Measurements from ENCODE around the gene SLC24A3.

DNA sequence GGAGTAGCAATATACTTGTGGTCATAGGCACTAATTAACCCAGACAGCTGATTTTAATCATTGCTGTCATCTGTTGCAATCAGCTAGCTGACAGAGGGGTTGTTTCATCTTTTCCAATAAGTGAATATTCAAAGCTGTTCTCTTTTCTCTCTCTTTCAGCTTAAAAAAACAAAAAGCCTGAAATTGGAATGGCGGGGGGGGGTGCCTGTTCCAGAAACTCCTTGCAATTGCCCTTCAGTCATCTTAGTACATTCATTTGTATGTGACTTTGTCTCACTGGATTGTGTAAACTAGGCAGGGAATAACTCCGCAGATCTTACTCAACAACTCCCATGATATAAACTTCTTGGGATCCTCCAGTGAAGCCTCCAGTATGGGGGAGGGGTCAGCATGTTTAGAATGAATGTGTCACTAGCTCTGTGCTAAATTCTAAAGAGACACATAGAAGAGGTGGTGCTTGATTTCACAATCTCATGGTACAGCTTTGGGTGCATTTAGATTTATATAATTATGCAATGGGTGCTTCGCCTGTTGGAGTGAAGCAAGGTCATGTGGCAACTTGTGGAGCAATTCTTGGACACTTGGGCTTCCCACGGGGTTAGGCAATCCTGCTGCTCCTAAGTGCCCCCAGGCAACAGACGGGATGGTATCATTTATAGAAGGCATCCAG, 40.1 kb downstream of the SLC24A3 start:
- TF ChIP-seq, protein P1, sequence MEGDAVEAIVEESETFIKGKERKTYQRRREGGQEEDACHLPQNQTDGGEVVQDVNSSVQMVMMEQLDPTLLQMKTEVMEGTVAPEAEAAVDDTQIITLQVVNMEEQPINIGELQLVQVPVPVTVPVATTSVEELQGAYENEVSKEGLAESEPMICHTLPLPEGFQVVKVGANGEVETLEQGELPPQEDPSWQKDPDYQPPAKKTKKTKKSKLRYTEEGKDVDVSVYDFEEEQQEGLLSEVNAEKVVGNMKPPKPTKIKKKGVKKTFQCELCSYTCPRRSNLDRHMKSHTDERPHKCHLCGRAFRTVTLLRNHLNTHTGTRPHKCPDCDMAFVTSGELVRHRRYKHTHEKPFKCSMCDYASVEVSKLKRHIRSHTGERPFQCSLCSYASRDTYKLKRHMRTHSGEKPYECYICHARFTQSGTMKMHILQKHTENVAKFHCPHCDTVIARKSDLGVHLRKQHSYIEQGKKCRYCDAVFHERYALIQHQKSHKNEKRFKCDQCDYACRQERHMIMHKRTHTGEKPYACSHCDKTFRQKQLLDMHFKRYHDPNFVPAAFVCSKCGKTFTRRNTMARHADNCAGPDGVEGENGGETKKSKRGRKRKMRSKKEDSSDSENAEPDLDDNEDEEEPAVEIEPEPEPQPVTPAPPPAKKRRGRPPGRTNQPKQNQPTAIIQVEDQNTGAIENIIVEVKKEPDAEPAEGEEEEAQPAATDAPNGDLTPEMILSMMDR (IDR thresholded peaks at IDR 0.05), result no peak
- no peak for TF ChIP-seq EZH2phosphoT487 (IDR thresholded peaks at IDR 0.05)
- no peak for TF ChIP-seq EZH2 (IDR thresholded peaks at IDR 0.05)
